GM20000 (cell line): ENCODE results near the gene FOXC1.

Source experiments
- DNase-seq: peaks from one replicate; pipeline ENCODE4 v3.0.0; 2012; ENCODE audit warnings: low spot score
- CTCF ChIP-seq: IDR thresholded peaks from 2 replicates; pipeline ENCODE4 v1.5.1; 2012; ENCODE audit warnings: mild to moderate bottlenecking, control low read depth; ENCODE audit errors: extremely low read depth, missing control alignments

FOXC1 gene

DNA sequence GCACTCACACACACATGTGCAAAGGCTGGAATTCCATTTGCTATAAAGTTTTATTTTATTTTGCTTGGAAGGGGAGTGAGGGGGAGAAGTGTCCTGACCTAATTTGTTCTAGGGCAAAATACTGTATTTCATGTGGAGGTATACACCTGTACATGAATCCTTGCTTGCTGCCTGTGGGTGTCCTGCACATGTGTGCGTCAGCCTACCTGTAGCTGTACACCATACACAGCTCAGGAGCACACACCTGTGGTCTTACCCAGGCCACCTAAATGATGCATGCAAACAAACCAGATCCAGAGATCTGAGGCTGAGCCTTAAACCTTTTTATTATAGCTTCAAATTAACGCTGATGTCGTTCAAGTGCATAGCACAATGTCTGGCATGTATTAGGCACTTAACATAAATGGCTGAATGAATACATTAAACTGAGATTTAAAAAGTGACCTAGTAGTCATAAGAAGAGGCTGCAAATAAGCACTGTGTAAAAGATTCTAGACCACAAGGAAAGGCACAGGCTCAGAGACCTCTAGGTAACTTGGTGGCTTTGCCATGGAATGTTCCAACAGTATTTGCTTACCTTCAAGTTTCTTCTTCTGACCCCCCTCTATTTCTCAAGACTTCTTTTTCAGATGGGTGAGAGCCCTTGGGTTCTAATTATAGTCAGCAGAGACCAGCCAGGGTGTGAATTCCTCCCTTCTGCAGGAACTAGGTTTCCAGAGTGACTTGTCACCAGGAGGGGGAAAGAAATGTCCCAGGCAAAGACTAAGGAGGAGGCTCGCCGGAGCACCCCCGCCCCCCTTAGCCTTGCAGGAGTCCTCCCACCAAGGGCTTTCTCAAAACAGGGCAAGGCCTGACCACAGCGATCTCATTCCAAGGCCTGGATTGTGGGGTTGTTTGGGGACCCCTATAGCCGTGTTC is 13.4 kb downstream of the FOXC1 start:
- no peak for DNase-seq
- TF ChIP-seq CTCF = no peak

DNA sequence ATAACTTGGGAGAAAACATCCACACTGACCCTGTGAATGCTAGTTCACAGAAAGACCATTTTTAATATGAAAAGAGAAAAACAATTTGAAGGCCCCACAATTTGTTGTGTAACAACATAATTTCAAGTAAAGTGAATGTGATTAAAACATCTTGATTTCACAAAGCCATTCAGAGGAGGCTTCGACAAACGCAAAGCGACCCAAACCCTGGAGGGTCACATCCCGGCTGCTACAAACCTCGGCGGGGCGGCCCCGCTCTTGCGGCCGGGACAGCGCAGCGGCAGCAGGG is 14.0 kb downstream of the FOXC1 start:
- no peak for DNase-seq
- no peak for TF ChIP-seq CTCF

GRCh38 chr6:1624058-1624850 is 14.5 kb downstream of the FOXC1 start:
- TF ChIP-seq CTCF = no peak
- DNase-seq = peak; percentile 87

DNA sequence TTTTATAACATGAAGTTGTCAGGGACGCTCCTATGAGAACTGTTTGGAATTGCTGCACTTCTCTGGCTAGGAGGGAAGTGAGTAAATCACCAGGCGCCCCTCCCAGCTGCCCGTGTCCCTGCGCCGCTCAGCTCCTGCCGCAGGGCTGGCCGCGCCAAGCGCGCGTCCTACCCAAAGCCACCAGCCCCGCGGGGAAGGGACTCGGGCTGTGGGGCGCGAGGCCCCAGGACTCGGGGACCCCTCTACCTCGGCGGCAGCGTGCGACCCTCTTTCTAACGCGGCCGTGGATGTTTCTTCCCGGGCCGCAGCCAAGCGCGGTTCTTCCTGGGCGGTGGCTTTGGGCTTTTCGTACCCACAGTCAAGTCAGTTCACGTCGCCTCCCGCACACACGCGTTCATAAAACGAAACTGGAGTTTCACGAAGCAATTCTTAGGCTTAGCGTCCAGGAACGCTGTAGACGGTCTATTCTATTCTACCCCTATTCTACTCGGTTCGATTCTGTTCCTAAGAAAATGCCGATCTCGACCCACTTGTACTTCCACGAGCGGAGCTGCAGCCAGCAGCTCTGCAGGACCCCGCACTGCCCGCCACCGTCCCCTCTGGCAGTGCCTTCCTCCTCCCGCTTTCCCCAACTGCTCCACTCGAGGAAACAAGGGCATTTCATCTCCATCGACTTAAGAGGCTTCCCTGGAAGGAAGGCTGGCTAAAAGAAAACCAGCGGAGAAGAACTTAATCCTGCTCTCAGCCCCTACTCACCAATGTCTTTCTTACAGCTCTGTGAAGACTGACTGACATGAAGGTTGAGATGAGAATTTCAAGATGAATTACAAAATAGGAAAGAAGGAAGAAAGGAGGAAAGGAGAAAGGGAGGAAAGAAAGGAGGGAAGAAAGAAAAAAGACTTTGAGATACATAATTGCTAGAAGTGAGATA is 15.4 kb downstream of the FOXC1 start:
- no peak for TF ChIP-seq CTCF
- peak; percentile 47 for DNase-seq

DNA sequence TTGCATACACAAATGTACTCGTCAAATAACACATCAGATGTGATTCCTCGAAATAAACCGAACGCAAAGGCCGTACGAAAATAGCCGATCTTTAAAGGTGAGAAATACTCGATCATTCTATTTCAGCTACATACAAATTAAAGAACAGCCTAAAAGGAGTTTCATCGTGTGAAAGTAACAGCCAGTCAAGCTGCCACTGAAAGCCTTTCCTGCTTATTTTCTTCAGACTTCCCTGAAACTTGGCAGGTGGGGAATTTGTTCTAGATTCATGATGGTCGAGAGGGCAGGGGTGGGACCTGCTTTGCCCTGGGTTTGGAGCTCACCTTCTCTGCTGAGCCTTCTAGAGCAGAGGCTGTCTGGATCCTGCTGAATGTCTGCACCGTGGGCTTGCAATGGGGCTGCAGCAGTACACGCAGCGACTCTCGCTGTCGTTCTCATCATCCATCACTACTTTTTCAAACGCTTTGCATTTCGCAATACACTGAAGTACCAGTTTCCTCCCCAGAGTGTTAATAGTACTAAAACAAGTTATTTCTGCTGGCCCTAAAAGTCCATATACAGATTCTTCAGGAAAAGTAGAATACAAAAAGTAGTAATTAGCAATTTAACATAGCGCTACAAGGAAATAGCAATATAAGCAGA is 16.2 kb downstream of the FOXC1 start:
- no peak for DNase-seq
- TF ChIP-seq CTCF = no peak

GRCh38 chr6:1626481-1626880 is 16.8 kb downstream of the FOXC1 start:
- DNase-seq = no peak
- no peak for TF ChIP-seq CTCF
